DMS153 (cell line): ENCODE measurements around the gene CDH4.

Source experiments
- DNase-seq: peaks from one replicate; lab custom pipeline; 2025; lab: John Stamatoyannopoulos, UW

The CDH4 gene

GRCh38 chr20:61790116-61790827, 538.2 kb downstream of the CDH4 start:
- no peak for DNase-seq

GRCh38 chr20:61791995-61792394, 539.9 kb downstream of the CDH4 start:
- DNase-seq = no peak

- DNase-seq = no peak
Measured at GRCh38 chr20:61795669-61796630, 543.9 kb downstream of the CDH4 start.

GRCh38 chr20:61796738-61797137, 544.7 kb downstream of the CDH4 start:
- DNase-seq = no peak

GRCh38 chr20:61797200-61797599, 545.1 kb downstream of the CDH4 start:
- no peak for DNase-seq

- DNase-seq = no peak
Measured at GRCh38 chr20:61797971-61798411, 545.9 kb downstream of the CDH4 start.

GRCh38 chr20:61798632-61799031, 546.6 kb downstream of the CDH4 start:
- no peak for DNase-seq

GRCh38 chr20:61799394-61799923, 547.4 kb downstream of the CDH4 start:
- no peak for DNase-seq

- DNase-seq = no peak
Measured at GRCh38 chr20:61799928-61800327, 547.9 kb downstream of the CDH4 start.

GRCh38 chr20:61800359-61801064, 548.5 kb downstream of the CDH4 start:
- DNase-seq = no peak

- DNase-seq = no peak
Measured at GRCh38 chr20:61801065-61801360, 549.0 kb downstream of the CDH4 start.

- DNase-seq = no peak
Measured at GRCh38 chr20:61801428-61801827, 549.4 kb downstream of the CDH4 start.

GRCh38 chr20:61801857-61802442, 549.9 kb downstream of the CDH4 start:
- DNase-seq = no peak

GRCh38 chr20:61802721-61803311, 550.8 kb downstream of the CDH4 start:
- no peak for DNase-seq

- no peak for DNase-seq
Measured at GRCh38 chr20:61803416-61803914, 551.4 kb downstream of the CDH4 start.

- no peak for DNase-seq
Measured at GRCh38 chr20:61803915-61804751, 552.1 kb downstream of the CDH4 start.

GRCh38 chr20:61804752-61805295, 552.8 kb downstream of the CDH4 start:
- DNase-seq = no peak

GRCh38 chr20:61805365-61805764, 553.3 kb downstream of the CDH4 start:
- no peak for DNase-seq

- no peak for DNase-seq
Measured at GRCh38 chr20:61805781-61806180, 553.7 kb downstream of the CDH4 start.

GRCh38 chr20:61806314-61806713, 554.3 kb downstream of the CDH4 start:
- no peak for DNase-seq
